Activated T-cell treated with anti-CD3 and anti-CD28 coated beads for 4 hours (primary cell): ENCODE results near the gene MYPN.
"Not testable (repeated sequence)": the region's sequence is repeated elsewhere in the genome, so short reads cannot be mapped to it uniquely, and the experiment has no call there.

Source experiments
- DNase-seq: peaks from one replicate; pipeline ENCODE4 v3.0.0-alpha.2; 2020

Gene MYPN

DNA sequence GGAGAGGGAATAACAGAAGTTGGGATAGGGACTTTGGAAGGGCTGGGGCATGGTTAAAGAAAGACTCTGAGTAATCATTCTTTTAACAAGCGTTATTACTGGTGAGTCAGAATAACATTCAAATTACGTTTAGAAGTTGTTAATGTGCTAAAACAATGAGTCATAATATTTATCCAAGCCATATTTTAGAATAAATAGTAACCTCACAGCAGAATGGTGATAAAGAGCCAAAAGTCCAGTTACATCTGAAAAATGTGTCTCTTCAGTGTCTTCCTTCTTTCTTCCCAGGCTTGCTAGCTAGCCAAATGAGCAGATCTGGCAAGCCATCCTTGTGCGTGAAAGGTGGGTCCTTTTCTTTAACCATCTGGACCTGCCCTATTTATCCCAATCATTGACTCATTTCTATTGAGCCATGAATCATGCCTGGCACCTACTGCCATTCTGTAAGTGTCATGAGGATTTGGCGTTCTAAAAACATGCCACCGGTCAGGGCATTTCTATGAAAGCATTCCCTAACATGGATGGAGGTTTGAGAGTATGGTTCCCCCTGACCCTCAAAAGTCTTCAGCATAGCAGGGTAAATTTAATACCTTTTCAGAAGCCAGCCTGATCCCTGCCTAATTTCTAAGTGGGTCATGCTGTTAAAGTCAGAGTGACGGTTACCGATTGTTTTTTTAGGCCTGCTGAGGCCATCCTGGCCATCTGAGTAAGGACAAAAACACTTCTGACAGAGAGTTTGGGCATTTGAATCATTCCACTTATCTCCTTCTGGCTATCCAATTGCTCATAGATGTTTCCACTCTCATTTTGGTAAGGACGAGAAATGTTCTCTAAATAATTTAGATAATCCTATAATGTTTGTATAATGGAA is 26.9 kb downstream of the MYPN start:
- no peak for DNase-seq

DNA sequence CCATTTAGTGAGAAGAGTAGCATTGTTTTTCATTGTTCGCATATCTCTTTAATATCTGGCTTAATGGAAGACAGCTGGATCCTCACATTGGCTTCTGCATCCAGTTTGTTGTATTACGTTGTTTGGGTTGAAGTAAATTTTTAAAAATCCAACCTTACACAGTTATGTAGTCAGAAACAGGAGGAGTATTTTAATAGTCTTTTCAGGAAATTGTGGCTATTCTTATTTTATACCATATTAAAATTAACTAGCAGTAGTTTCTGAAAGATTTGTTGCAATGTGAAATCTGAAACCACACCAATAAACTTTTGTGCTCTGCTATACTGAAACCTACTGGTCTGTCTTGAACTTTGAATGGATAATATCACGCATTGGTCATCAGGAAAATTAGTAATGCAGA is 27.9 kb downstream of the MYPN start:
- DNase-seq, result no peak

DNA sequence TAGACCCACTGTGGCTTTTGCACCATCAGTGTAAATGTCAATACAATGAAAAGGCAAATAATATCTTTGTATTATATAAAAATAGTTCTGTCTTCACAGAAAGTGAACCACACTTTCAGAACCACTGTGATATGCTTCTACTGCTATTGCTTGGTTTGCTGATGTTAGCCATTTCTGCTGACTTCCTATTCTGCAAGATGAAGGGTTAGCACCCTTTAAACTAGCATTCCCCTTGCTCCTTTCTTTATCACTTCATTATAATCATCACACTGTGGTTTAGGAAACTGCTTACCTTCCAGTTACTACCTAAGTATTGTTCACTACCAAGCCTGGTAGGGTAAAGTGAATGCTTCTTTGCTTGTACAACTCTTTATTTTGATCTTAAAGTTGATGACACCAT is 29.2 kb downstream of the MYPN start:
- DNase-seq, result no peak

DNA sequence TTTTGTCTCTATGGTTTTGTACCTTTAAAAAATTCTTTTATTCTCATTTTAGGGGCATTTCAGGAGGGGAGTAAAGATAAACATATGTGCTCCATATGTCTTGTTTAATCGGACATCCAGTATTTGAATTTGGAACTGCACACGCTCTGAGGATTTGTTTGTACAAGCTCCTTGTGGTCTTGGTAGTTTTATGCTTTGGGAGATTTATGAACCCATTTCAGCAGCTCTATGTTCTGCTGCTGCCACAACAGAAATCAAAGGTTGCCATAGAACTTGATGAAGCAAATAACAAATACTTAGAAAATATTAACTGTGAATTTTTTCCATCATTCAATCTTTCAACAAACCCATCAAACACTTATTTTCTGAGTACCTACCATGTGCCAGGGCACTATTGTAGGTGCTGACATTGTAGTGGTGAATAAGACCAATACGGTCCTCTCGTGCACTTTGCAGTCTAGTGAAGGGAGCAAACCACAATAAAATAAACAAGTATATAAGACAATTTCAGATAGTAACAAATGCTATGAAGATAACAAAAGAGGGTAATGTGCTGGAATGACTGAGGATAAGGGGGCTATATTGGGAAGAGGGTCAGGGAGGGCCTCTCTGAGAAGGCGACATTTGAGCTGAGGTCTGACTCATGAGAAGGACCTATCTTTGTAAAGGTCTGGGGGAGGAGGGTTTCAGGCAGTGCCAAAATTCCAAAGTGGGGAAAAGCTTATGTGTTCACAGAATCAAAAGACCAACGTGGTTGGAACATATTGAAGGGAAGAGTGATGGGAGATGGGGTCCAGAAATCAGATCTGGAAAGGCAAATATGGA is 30.4 kb downstream of the MYPN start:
- no peak for DNase-seq

DNA sequence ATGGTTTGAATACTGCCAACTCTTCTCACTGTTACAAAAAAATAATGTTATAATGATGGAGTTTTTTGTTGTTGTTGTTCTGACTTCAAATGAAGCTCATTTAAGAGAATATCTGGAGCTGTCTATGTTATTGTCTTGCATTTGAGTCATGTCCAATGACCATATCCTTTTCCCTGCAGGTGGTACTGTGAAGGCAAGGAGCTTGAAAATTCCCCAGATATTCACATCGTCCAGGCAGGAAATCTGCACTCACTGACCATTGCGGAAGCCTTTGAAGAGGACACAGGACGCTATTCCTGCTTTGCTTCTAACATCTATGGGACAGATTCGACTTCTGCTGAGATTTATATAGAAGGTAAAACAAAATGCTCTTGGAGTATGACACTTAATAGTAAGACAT is 33.5 kb downstream of the MYPN start:
- no peak for DNase-seq

DNA sequence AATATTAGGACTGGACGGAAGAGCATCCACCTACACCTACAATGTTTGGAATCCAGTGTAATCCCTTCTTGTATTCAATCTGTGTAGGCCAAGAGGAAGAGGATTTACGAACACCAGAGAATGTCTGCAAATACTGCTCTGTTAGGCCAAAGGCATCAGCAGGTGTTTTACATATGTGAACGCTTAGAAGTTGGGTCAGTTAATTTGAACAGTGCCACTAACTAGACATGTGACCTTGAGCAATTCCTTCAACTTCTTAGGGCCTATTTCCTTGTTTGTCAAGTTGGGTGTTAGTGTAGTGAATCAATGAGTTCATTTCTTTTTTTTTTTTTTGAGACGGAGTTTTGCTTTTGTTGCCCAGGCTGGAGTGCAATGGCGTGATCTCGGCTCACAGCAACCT is 35.4 kb downstream of the MYPN start:
- no peak for DNase-seq

DNA sequence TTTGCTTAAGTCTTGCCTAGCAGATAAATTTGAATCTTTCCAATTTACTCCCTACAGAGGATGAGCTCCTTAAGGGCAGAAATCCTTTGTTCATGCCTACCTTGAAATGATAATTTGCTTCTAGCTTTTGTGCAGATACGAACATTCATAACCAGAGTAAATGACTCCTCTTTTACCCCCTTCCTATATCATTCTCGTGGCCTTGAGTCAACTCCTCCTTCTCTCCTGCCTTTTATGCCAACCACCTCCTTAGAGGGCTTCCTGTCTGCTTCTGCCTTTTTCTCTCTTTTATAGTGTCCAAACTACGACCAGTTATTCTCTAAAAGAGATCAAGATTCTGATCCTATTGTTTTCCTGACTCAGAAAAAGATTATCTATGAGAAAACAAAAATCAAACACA is 36.4 kb downstream of the MYPN start:
- DNase-seq, result no peak

DNA sequence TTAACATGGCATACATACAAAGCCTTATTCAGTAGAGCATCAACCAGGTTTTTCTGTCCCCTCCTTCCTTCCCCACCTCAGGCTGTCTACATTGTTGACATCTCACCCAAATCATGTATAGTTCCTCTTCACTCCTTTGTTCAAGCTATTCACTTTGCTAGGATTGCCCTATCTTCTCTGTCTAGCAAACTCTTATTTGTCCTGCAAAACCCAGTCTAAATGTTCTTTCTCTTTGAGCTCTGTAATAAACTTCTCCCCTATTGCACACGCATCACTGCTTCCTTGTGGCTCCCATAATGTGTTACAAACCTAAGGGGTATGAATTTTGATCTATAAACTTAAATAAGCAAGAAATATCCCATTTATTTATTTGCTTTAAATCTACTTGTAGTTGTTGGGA is 36.8 kb downstream of the MYPN start:
- no peak for DNase-seq

DNA sequence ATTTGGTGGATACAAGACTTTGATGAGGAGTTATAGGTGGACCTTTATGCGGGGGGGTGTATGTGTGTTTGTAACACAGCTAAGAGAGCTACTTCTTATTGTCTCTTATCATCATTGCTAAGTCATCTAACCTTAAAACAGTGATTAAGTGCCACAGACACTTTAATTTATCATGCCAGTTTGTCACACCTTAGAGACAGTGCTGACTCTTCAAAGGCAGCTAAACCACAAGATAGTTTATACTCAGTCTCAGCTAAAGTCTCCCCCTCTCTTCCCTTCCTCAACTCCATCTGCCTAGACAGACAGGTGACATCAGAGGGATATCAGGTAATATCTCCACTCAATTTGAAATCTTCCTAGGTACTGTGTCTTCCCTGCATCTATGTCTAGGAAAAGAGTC is 42.2 kb downstream of the MYPN start:
- DNase-seq, result no peak

DNA sequence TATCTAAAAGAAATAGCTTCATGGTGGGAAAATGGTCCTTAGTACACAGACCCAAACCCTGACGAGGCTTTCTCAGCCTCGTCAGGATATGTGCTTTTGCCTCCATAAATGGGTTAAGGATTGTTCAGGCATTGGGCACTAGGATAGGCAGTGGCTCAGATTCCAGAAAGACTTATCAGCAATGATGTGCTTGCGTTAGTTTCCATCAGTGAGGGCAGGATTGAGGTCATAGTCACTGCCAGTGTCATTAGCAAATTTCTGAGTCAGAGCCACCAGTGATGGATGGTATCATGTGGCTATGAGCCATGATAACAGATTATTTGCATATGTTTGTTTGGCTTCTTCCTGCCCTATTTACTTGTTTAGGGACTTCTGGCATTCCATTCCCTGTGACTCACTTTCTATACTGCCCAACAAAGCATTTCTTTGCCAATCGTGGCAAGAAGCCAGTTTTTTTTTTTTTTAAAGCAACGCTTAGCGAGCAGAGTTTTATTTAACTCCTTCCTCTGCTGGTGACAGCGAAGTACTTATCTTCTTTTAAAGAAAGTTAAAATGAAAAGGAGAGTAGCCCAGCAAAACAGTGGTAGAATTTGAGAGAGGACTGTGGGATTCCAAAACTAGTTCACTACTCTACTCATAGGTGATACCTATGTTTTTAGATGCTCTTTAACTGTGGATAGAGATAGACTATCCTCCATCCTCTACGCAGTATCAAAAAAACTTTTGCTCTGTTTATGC is 44.4 kb downstream of the MYPN start:
- DNase-seq, result no peak

DNA sequence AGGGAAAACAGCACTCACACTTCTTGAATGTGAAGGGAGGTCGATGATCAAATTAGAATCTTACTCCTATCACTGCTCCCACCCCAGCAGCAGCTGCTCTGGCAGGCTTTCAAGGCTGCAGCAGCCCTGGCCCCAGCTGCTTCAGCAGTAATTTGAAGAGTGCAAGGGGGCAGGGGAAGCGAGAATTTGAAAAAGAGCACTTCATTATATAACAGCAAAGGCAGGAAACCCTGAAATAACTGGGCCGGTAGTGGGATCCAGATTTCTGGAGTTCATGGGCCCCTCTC is 44.9 kb downstream of the MYPN start:
- DNase-seq, result no peak

DNA sequence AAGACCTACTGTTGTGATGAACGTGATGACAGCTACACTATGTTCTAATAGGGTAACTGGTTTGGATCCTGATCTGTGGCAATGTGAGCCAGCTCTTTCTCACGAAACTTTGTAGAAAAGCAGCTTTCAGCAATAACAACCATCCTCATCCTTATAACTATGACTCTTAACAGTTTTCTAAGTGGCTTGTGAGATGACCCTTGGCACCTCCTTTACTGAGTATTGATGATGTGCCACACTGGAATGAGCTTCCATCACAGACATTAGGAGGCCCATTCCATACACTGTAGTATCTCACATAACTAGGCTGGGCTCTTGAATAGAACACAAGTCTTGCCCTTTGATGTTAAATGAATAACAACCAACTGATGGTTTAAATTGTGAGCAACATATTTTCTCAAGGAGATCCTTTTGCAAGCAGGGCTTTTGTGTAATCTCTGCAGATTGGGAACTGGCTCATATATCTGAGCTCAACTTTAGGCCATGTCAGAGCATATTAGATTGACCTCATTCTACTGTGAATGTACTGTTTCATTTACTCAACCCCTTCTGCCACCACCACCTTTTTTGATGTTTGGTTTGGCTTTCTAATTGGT is 46.4 kb downstream of the MYPN start:
- DNase-seq, result no peak

DNA sequence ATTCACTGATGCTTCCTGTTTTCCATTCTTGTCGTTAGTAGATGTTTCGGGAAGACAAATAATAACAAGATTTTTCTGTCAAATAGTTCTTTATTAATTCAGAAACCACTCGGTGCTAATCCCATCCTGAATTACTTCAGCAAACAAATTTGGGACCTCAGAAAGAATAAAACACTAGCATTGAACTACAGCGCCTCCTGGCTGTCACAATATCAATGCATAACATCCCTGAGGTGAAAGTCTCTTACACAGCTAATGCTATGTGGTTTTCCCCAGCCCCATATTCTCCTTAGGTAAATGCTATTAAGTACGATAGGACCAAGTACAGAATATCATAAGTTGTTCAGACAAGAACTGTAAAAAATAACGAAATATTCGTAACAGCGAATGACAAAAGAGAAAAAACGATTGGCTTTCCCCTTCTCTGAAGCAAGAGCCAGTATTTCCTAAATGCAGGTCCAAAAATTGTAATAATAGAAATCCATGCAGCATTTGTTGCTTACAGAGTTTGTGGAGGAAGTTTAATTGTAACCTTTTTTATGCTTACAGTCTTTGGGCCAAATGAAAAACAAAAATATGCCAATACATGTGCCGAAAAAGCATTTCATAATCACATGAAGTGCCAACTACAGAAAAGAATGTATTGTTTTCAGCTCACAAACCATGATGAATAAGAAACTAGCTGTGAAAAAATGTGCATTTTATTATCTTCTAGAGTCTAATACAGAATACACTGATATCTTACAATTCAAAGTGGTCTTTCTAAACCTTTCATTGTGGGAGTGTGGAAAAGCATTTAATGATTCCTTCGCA is 47.3 kb downstream of the MYPN start:
- peak; percentile 51 for DNase-seq

DNA sequence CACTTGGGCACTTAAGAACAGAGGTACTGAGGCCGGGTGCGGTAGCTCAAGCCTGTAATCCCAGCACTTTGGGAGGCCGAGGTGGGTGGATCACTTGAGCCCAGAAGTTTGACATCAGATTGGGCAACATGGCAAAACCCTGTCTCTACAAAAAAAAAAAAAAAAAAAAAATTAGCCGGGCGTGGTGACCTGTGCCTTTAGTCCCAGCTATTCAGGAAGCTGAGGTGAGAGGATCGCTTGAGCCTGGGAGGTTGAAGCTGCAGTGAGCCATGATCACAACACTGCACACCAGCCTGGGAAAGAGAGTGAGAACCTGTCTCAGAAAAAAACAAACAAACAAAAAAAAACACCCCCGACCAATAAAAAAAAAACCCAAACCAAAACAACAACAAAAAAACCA is 48.2 kb downstream of the MYPN start:
- DNase-seq, result not testable (repeated sequence)

DNA sequence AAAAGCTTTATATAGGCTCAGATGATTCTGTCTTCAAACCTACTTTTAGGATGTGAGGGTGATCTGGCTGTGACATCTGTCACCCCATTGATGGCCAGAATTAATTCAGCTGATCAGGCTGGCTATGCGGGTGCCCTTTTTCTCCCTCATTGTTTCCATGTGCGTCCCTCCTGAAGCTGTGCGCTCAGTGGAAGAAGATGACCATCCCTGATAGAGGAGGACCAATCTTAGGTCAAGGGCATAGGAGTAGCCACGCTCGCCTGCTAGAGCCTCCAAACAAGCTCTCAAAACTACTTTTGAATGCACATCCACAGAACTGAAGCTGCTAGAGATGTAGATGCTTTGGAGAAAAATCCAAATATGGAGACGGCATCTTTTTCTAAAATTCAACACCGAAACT is 48.7 kb downstream of the MYPN start:
- no peak for DNase-seq

DNA sequence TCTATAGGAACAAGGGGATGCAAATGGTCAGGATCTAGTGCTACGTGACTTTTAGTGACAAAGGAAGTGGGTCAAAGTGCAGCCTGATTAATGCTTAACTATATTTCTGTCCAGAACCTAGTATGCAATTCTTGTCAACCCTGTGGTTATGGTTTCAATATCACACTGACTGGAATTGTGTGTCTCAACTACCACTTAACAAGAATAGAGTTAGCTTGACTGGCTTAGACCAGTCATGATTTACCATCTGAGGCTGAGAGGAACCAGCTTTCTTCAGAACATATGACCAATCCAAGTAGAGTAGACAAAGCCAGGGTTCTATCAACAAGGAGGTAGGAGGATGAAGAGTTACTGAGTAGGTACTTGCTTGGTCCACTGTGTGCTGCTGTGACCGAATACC is 54.4 kb downstream of the MYPN start:
- DNase-seq, result no peak

DNA sequence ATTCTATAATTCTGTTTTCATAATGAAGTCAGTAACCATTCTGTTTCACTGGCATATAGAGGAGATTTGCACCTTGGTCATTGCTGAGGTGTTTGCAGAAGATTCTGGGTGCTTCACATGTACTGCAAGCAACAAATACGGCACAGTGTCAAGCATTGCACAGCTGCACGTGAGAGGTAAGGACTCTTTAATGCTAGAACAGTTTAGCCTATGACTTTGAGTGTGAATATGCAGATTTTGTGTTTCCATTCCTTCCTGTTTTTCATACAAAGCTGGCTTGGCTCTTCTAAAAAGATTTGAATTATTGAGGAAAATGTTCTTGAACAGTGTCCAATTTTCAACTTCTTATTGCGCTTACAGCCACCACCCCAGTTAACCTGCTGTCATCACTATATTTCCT is 56.4 kb downstream of the MYPN start:
- DNase-seq, result no peak

DNA sequence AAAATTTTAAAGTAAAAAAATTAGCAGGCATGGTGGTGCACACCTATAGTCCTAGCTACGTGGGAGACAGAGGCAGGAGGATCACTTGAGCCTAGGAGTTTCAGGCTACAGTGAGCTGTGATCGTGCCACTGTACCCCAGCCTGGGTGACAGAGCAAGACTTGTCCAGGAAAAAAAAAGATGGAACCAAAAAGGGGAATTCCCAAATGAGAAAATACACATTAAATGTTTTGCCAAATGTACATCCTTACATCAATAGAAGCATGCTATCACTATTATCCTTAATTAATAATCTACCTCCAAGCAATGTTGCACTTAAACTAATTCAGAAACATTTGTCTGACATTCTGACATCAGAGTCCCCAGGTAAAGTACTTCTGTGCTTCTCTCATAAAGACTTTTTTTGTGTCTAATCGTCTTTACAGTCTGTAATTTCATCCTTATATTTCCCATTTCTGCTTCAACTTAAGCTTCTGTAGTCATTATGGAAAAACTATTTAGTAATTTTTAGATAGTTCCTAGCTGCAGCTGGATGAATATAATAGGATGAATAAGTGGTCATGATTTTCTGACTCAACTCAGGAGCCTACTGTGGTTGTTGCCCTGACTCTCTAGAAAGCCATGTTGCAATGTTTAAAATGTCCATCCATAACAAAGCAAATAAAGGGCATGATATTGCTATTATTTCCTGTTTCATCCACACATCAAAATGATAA is 57.7 kb downstream of the MYPN start:
- DNase-seq, result no peak

DNA sequence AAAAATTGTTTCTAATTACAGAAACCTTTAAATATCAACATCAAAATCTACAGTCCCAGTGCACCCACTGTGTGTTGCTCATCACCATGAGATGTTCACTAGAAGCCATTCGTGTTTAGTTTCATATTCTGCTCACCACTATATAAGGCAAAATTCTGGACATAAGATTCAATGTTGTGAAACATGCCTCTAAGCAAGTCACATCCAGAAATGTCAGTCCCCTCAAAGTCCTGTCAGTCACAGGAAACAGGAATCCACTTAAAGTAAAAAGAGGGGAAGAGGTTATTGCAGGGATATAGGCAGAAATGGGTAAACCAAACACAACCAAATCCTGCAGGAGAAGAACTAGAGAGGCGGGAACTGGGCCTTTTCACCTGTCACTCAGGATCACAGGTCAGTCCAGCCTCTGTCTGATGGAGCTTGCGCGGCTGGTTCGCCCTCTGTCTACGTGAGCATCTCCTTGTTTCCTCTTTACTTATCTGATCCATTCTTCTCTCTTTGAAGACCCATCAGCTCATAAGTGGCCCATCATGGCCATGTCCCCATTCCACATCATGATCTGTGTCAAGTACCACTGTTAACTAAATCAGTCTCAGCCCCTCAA is 58.4 kb downstream of the MYPN start:
- no peak for DNase-seq

DNA sequence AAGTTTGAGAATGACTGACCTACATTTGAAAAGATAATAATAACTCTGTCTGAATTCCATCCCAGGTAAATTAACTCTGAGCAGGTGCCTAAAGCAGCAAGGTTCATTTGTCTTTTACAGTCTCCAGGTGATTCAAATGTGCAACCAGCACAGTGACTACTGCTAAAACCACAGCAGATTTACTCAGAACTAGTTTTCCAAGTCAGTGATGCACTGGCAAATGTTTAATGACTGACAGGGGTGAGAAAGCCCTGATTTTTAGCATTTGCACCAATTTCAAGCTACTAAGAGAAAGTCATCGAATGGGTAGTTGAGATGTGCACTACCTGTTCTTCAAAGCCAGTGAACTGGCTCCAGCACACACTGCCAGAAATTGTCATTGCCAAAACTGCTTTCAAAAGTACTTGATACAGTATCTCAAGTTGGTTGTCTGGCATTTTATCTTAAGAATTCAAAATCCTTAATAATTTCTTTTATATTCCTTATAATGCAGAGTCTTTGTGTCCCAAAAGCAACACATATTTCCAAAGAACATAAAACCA is 62.3 kb downstream of the MYPN start:
- no peak for DNase-seq

DNA sequence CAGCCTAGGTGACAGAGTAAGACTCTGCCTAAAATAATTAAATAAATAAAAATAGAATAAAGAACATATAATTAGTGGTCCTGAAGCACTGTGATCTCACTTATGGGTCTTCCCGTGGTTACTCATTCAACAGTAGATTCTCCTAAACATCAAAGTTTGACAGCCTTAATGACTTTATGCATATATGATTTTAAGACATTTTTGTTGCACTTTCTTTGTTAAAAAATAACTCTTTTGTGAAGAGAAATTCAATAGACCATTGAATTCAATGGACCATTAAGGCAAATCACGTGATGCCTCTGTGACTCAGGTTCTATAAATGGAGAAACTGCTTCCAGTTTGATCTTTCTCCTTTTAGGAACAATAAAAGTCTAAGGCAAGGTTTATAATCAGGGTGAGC is 63.0 kb downstream of the MYPN start:
- DNase-seq, result no peak
